Neural progenitor cell (in vitro differentiated cells): Measurements from ENCODE around the gene FCAMR.

ENCODE experiments used
- CTCF ChIP-seq: fragments of 200-600 bp; sonication (generic); IDR thresholded peaks from 2 replicates; pipeline ENCODE4 v1.5.1; 2017; ENCODE audit warnings: antibody characterized with exemption, mild to moderate bottlenecking
- EZH2 ChIP-seq: fragments of 200-600 bp; sonication (generic); IDR thresholded peaks from 2 replicates; pipeline ENCODE4 v1.6.1; 2017; ENCODE audit warnings: antibody characterized with exemption, mild to moderate bottlenecking, moderate library complexity

DNA sequence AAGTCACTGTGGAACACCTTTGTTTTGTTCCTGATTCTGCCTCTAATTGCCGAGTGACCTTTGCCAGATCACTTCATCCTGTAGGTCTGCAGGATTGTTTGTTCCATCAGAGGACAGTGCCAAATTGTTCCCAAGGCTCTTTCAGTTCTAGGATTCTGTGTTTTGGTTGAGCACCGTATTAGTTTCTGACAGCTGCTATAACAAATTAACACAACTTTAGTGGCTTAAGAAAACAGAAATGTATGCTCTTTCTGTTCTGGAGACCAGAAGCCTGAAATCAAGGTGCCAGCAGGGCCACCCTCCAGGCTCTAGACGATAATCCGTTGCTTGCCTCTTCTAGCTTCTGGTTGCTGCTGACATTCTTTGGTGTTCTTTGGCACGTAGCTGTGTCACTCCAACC, 20.6 kb downstream of the FCAMR start:
- TF ChIP-seq EZH2 (no peak), CTCF (no peak)
